ENCODE results near the gene ZWINT.

Gene ZWINT

DNA sequence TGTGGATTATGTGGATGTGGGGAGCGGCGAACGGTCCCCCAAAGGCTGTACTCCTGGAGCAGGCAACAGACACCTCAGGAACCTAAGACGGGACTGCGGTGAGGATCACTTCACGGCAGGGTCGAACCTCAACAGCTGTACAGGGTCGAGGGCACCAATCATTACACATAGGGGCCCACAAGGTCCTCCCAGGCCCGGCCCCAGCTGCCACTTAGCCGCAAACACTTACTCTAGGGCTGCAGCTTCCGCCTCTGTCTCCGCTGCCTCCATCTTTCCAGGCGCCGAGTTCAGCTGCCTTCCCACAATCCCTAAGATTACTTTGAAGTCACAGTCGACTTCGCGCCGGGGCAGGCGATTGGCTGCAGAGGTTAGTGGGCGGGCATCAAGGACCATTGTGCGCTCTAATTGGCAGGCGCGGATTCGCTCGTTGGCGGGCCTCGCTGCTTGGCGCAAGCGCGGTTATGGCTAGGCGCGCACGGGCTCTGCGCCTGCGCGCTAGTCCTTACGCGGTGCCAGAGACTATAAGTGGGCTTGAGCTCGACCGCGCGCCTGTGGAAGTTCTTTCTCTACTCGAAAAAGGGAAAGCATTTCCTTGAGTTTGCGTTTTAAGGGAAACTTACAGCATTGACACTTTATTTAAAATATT, at the start of gene ZWINT:
TSS of gene ZWINT (minus strand) at position 293 of the 646 bp plus-strand sequence. CDS start at position 270, 23 bp downstream.
- peak; percentile 44 to 97 (median 90) for DNase-seq

- no peak for DNase-seq
Observed at GRCh38 chr10:56383806-56384205, 22.7 kb upstream of the ZWINT start.

GRCh38 chr10:56370217-56371113, 9.4 kb upstream of the ZWINT start:
- no peak for DNase-seq

GRCh38 chr10:56360583-56360966, 484 bp downstream of the ZWINT start:
- DNase-seq: no peak

GRCh38 chr10:56359837-56360236, 1.2 kb downstream of the ZWINT start:
- DNase-seq: no peak

- no peak for DNase-seq
Observed at GRCh38 chr10:56357018-56357417, 4.0 kb downstream of the ZWINT start.

DNA sequence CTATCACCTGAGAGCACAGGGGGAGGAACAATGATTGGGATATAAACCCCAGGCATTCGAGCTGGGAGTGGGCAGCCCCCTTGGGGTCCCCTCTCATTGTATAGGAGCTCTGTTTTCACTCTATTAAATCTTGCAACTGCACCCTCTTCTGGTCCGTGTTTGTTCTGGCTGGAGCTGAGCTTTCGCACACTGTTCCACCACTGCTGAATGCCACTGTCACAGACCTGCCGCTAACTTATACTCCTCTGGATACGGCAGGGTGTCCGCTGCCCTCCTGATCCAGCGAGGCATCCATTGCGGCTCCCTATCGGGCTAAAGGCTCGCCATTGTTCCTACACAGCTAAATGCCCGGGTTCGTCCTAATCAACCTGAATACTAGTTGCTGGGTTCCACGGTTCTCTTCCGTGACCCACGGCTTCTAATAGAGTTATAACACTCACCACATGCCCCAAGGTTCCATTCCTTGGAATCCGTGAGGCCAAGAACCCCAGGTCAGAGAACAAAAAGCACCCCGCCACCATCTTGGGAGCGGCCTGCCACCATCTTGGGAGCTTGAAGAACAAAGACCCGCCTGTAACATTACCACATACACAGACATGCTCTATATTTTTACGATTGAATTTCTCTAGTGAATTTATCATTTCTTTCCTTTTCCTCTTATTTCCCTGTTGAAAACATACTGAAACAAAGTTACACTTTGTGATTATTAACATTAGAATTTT, 9.0 kb downstream of the ZWINT start:
- no peak for DNase-seq

- DNase-seq: no peak
Observed at GRCh38 chr10:56349611-56350010, 11.4 kb downstream of the ZWINT start.

- no peak for DNase-seq
Observed at GRCh38 chr10:56348101-56348500, 13.0 kb downstream of the ZWINT start.

DNA sequence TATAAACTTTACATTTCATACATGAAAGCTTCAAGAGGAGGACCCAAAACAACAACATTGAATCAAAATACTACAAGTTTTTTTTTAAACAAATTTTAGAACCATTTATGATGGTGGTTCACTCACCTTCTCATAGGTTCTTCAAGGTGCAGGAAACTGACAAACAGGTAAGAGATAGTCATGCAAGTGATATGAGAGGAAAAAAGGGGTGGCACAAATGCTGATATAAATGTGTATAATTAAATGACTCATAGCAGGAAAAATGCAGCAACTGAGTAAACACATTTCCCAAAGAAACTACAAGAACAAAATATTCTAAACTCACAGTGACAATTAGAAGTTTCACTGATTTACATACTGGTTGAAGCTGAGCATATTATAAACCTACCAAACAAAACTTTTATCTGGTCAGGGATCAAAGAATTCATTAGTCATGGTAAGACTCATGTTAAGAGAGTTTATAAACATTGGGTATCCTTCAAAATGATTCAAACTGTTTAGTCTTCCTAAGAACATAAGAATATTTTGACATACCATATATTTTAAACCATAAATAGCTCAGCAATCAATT, 14.1 kb downstream of the ZWINT start:
- no peak for DNase-seq

DNA sequence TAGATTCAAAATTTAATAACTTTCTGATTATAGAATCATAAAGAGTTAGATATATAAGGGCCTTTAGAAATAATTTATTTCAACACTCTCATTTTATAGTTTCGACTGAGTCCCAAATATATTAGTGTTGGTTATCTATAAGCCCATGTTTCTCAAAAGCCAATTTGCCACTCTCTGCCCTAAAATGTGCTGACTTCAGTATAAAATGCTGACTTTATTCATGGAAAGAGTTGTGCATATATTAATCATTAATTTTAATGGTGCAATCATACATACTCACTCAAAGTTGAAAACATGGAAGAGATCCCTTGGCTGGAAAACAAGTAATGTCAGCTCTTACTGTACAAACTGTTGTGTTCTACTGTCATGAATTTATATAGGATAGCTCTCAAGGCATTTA, 19.4 kb downstream of the ZWINT start:
- no peak for DNase-seq

DNA sequence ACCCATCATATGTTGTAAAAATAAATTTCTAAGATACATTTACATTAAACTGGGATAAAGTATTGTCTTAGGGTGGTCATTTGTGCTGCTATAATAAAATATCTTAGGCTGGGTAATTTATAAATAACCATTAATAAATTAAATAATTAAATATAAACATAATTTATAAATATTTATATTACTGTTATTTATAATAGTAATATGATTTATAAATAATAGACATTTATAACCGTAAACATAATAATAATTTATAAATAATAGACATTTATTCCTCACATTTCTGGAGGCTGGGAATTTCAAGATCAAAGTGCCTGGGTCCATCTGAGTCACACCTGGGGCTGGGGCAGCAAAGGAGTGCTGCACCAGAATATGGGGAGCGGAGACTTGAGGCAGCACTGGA, 31.1 kb downstream of the ZWINT start:
- no peak for DNase-seq

DNA sequence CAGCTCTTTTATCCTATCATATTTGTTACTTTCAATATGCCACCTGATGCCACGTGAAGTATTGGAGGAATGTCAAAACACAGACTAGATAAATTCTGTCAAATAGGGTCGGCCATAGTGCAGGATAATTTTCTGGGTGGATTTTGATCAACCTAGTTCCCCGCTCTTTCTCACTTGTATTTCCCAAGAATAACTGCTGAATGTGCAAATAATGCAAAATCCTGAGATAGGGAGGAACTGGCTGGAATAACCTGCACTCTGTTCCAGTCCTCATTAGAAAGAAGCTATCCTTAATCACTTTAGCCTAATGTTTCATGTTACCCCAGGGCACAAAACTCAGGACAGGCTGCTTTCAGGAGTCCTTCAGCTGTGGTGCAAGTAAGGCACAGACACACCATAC, 33.9 kb downstream of the ZWINT start:
- DNase-seq: no peak

- no peak for DNase-seq
Observed at GRCh38 chr10:56319386-56319785, 41.7 kb downstream of the ZWINT start.

GRCh38 chr10:56318816-56319215, 42.2 kb downstream of the ZWINT start:
- no peak for DNase-seq

GRCh38 chr10:56317603-56318002, 43.5 kb downstream of the ZWINT start:
- DNase-seq: no peak

- no peak for DNase-seq
Observed at GRCh38 chr10:56316603-56317002, 44.5 kb downstream of the ZWINT start.

All from hypothalamus (tissue), 51 donors.